Caco-2 (cell line): ENCODE results near the gene CNTNAP4. TPM values are rescaled to one million over a fixed set of nuclear protein-coding genes. Genes with fewer than 3 reads are reported as not detected.

Source experiments
- BruUV-seq: library from RNA; stranded (reverse); fragments of 400-500 nt; replicated peaks from 2 replicates; lab custom pipeline; 2021; lab: Mats Ljungman, UMichigan
- CTCF ChIA-PET: fragments of 300-600 bp; sonication (Branson Sonifier 250); formaldehyde crosslinking; loops from one replicate; lab custom pipeline; 2022; ENCODE audit warnings: antibody characterized with exemption; lab: Charles Lee
- POLR2A ChIA-PET: fragments of 300-600 bp; sonication (Branson Sonifier 250); formaldehyde crosslinking; loops from one replicate; lab custom pipeline; 2022; ENCODE audit warnings: antibody characterized with exemption; lab: Charles Lee
- DNase-seq, 2 experiments: peaks; one replicate each; pipeline versions ENCODE4 v3.0.0 to v3.0.0-alpha.2; 2020 to 2022
- H3K27me3 ChIP-seq: replicated peaks from 2 replicates; pipeline ENCODE4 v1.6.0; 2011; ENCODE audit warnings: low read length; ENCODE audit not compliant: control insufficient read depth, insufficient read depth
- H3K36me3 ChIP-seq: 2 replicates; pipeline ENCODE4 v1.5.1; 2011; ENCODE audit warnings: low read length; ENCODE audit not compliant: control insufficient read depth, insufficient read depth
- H3K4me1 ChIP-seq: fragments of 250-450 bp; sonication (Bioruptor Pico); 2 replicates; pipeline ENCODE4 v1.5.1; 2020; ENCODE audit warnings: mild to moderate bottlenecking
- H3K4me3 ChIP-seq: 2 replicates; pipeline ENCODE4 v1.5.1; 2011; ENCODE audit warnings: low read depth, mild to moderate bottlenecking, control low read depth, low read length
- H3K9me3 ChIP-seq: fragments of 250-450 bp; sonication (Bioruptor Pico); 2 replicates; pipeline ENCODE4 v1.5.1; 2020; ENCODE audit warnings: mild to moderate bottlenecking, moderate library complexity
- H3K27ac Mint-ChIP-seq: one replicate; pipeline ENCODE4 v1.8.0; 2022; ENCODE audit warnings: mixed read lengths; ENCODE audit not compliant: unreplicated experiment
- H3K27me3 Mint-ChIP-seq: one replicate; pipeline ENCODE4 v1.8.0; 2022; ENCODE audit warnings: mixed read lengths; ENCODE audit not compliant: insufficient read depth, unreplicated experiment
- H3K36me3 Mint-ChIP-seq: one replicate; pipeline ENCODE4 v1.8.0; 2022; ENCODE audit warnings: mild to moderate bottlenecking, mixed read lengths; ENCODE audit not compliant: insufficient read depth, unreplicated experiment
- H3K4me1 Mint-ChIP-seq: one replicate; pipeline ENCODE4 v1.8.0; 2022; ENCODE audit warnings: low read depth, mixed read lengths; ENCODE audit not compliant: unreplicated experiment
- H3K4me3 Mint-ChIP-seq: one replicate; pipeline ENCODE4 v1.8.0; 2022; ENCODE audit warnings: mild to moderate bottlenecking, moderate library complexity, mixed read lengths; ENCODE audit not compliant: unreplicated experiment
- H3K9me3 Mint-ChIP-seq: one replicate; pipeline ENCODE4 v1.8.0; 2022; ENCODE audit warnings: mixed read lengths; ENCODE audit not compliant: unreplicated experiment
- CTCF ChIP-seq, 2 experiments: fragments of 200-600 bp in 1 of 2; IDR thresholded peaks; 1 replicate in 1 of 2; 2 replicates in 1 of 2; pipeline versions ENCODE4 v1.5.1 to v1.8.0; 2011 to 2022; ENCODE audit warnings: antibody characterized with exemption in 1 of 2, control low read depth in 1 of 2, inconsistent platforms in 1 of 2, low read depth in 1 of 2, low read length in 1 of 2, mild to moderate bottlenecking in 1 of 2, moderate library complexity in 1 of 2; ENCODE audit not compliant: insufficient read depth in 1 of 2, severe bottlenecking in 1 of 2, unreplicated experiment in 1 of 2
- intact Hi-C: fragments of 100-400 bp; cut with micrococcal nuclease; formaldehyde crosslinking; loops from one replicate; pipeline ENCODE4 v1.10.0; 2022; ENCODE audit not compliant: unreplicated experiment
- total RNA-seq: library from RNA; stranded (reverse); gene quantifications from 2 replicates; pipeline ENCODE4 v1.2.3, GENCODE V29; 2022

CNTNAP4 gene
- total RNA-seq, 1 experiment from 2014 or later: not detected

GRCh38 chr16:76346210-76346609, 69.0 kb downstream of the CNTNAP4 start:
- no peak overlapping the region for H3K4me3 ChIP-seq
- Mint-ChIP-seq H3K4me3 (no peak overlapping the region), H3K9me3 (no peaks in the 10 kb centered on the region), H3K27ac (no peak overlapping the region), H3K36me3 (no peaks in the 10 kb centered on the region), H3K4me1 (no peaks in the 10 kb centered on the region), H3K27me3 (no peaks in the 10 kb centered on the region)
- CTCF ChIA-PET: no interaction called here
- POLR2A ChIA-PET: no interaction called here
- no peak for TF ChIP-seq CTCF (IDR thresholded peaks at IDR 0.05; ENCODE audit: insufficient read depth in 1 of 2, low read depth in 1 of 2, low read length in 1 of 2, severe bottlenecking in 1 of 2, unreplicated experiment in 1 of 2)
- DNase-seq: no peak
- no peaks in the 10 kb centered on the region for H3K27me3 ChIP-seq
- BruUV-seq: no TSS peak
- H3K36me3 ChIP-seq: no peaks in the 10 kb centered on the region
- intact Hi-C loops: no loop called here
- no peaks in the 10 kb centered on the region for H3K4me1 ChIP-seq
- H3K9me3 ChIP-seq: no peaks in the 10 kb centered on the region

- no TSS peak for BruUV-seq
Observed at GRCh38 chr16:76351441-76351840, 74.2 kb downstream of the CNTNAP4 start.

GRCh38 chr16:76360404-76360803, 83.2 kb downstream of the CNTNAP4 start:
- Histone ChIP-seq H3K9me3 (no peaks in the 10 kb centered on the region), H3K27me3 (no peaks in the 10 kb centered on the region), H3K4me3 (no peak overlapping the region), H3K36me3 (no peaks in the 10 kb centered on the region), H3K4me1 (no peaks in the 10 kb centered on the region)
- ChIA-PET POLR2A (no interaction called here), CTCF (no interaction called here)
- H3K36me3 Mint-ChIP-seq: no peaks in the 10 kb centered on the region
- no peaks in the 10 kb centered on the region for H3K9me3 Mint-ChIP-seq
- no peaks in the 10 kb centered on the region for H3K27me3 Mint-ChIP-seq
- H3K4me3 Mint-ChIP-seq: no peak overlapping the region
- intact Hi-C loops: no loop called here
- no peak overlapping the region for H3K27ac Mint-ChIP-seq
- no TSS peak for BruUV-seq
- no peak for DNase-seq
- no peaks in the 10 kb centered on the region for H3K4me1 Mint-ChIP-seq
- TF ChIP-seq CTCF (IDR thresholded peaks at IDR 0.05; ENCODE audit: insufficient read depth in 1 of 2, low read depth in 1 of 2, low read length in 1 of 2, severe bottlenecking in 1 of 2, unreplicated experiment in 1 of 2): no peak

More at GRCh38 chr16:76351441-76351840, 74.2 kb downstream of the CNTNAP4 start:
- intact Hi-C loops: no loop called here
- Histone ChIP-seq H3K4me3 (no peak overlapping the region), H3K9me3 (no peaks in the 10 kb centered on the region), H3K27me3 (no peaks in the 10 kb centered on the region), H3K4me1 (no peaks in the 10 kb centered on the region), H3K36me3 (no peaks in the 10 kb centered on the region)
- no peaks in the 10 kb centered on the region for H3K36me3 Mint-ChIP-seq
- H3K4me3 Mint-ChIP-seq: no peak overlapping the region
- no peaks in the 10 kb centered on the region for H3K4me1 Mint-ChIP-seq
- no peaks in the 10 kb centered on the region for H3K27me3 Mint-ChIP-seq
- H3K27ac Mint-ChIP-seq: no peak overlapping the region
- no peak for DNase-seq
- POLR2A ChIA-PET: no interaction called here
- TF ChIP-seq CTCF (IDR thresholded peaks at IDR 0.05; ENCODE audit: insufficient read depth in 1 of 2, low read depth in 1 of 2, low read length in 1 of 2, severe bottlenecking in 1 of 2, unreplicated experiment in 1 of 2): no peak
- H3K9me3 Mint-ChIP-seq: no peaks in the 10 kb centered on the region
- CTCF ChIA-PET: no interaction called here
